Middle frontal gyrus (tissue), 1 donor: ENCODE data around the gene KDELR1.

Experiments
- DNase-seq: peaks from one replicate; pipeline ENCODE4 v3.0.0-alpha.2; 2015; ENCODE audit warnings: low spot score; ENCODE audit errors: extremely low spot score

KDELR1 gene

DNA sequence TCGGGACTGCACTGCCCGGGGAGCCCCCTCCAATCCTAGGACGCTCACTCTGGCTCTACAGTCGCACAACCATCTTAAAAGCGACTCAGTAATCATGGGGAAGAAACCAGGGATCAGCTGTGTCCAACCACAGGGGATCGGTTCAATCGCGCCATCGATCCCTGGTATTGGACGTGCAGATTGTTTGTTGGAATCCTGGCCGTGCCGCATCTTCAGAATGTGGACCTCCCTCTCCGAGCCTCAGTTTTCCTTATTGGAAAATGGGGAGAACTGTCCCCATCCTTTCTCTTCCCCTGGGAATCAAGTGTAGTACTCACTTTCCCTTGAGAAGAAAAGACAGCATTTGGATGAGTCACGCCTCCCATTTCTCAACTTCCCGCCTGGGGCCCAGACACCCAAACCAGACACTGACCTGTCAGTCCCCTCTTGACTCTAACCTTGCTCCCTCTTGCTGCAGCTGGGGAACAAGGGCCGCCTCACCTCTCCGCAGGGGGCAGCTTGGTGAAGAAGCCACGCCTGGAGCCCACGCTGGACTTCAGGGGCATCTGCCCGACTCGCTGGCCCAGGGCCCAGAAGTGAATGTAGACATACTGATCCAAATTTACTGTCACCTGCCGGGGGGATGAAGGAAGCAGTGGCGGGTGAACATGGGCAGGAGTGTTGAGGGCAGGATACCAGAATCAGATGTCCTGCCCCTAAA, 48.4 kb downstream of the KDELR1 start:
- DNase-seq: no peak

- DNase-seq: no peak
Observed at GRCh38 chr19:48342414-48342738, 49.0 kb downstream of the KDELR1 start.

DNA sequence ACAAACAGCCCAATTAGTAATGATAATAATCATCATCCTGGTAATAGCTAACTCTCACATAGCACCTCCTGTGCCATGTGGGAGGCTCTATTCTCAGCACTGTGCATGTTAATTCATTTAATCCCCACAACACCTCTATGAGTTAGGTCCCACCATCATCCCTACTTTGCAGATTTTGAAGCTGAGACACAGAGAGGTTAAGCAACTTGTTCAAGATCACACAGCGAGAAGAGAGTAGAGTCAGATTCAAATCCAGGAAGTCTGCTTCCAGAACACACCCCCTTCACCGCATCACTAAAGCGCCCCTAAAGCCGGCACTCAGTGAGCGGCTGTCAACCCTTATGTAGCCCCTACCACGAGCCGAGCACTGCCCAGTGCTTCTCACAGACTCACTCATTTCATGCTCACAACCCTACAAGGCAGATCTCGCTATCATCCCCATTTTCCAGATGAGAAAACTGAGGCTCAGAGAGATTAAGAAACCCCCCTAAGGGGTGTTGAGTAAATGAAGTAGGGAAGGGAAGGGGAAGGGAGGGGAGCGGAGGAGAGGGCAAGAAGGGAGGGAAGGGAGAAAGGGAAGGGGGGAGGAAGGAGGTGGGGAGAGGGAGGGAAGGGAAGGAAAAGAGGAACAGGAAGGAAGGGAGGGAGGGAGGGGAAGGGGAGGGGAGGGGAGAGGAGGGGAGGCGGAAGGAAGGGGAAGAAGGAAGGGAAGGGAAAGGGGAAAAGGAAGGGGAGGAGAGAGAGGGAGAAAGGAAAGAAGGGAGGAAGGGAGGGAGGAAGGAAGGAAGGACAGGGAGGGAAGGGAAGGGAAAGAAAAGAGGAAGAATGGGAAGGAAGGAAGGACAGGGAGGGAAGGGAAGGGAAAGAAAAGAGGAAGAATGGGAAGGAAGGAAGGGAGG, 49.6 kb downstream of the KDELR1 start:
- DNase-seq: no peak

DNA sequence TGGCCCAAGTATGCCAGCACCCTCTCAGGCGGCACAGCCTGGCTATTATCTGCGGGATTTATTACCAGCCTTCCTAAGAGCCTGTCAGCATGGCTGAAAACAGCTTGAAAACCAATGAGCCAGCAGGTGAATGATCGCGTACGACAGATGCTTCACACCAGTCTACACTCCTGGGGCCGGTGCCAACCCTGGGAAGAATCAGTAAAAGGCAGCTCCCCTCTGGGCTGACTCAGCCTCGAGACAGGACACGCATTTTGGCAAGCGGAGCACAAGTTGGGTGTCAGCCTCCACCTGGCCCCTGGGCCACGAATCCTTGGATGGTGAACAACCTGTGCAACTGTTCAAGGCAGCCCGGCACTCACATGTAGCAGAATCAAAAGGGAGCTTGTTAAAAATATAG, 50.4 kb downstream of the KDELR1 start:
- no peak for DNase-seq

DNA sequence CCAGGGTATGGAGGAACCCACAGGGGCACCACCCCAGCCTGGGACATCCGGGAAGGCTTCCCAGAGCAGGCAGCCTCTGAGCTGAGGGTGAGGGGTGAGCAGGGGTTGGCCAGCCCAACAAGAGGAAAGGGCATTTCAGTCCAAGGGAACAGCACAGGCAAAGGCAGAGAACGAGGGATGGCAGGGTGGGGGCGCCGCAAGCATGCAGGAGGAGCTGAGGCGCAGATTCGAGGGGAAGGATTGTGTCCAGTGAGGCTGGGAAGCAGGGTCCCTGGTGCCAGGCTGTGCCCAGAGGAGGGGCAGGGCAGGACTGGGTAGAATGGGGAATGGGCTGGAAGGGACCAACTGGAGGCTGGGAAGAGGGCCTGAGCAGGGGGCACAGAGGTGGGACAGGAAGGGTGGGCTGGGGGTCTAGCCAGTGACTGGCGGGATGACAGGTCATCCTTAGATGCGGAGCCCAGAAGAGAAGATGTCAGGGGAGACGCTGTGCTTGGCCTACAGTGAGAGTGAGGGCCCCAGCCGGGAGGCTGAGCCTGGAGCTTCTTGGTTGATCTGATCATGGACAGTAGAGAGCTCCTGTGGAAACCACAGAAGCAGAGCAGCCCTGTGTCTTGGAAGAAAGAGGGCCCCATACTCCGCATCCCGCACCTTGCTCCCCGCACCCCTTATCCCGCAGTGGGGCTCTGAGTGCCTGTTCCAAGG, 52.4 kb downstream of the KDELR1 start:
- no peak for DNase-seq

DNA sequence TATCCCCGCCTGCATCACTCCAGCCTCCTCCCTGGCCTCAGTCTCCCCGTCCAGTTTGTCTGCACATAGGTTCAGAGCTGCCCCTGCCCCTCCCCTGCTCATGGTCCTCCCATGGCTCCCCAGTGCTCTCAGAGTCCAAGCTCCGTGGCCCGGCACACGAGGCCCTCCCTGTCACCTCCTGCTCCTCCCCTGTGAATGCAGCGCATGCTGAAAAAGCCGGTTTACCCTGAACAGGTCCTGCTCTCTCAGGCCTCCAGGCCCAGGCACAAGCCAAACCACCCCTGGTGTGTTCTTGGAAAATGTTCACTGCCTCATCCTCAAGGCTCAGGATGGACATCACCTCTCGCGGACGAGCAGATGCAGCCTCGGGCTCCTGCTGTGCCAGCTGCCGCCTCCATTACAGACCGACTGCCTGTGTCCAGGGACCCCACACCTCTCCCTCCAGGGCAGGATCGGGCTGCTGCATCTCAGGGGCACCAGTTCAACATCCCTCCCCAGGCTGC, 53.0 kb downstream of the KDELR1 start:
- DNase-seq: no peak

DNA sequence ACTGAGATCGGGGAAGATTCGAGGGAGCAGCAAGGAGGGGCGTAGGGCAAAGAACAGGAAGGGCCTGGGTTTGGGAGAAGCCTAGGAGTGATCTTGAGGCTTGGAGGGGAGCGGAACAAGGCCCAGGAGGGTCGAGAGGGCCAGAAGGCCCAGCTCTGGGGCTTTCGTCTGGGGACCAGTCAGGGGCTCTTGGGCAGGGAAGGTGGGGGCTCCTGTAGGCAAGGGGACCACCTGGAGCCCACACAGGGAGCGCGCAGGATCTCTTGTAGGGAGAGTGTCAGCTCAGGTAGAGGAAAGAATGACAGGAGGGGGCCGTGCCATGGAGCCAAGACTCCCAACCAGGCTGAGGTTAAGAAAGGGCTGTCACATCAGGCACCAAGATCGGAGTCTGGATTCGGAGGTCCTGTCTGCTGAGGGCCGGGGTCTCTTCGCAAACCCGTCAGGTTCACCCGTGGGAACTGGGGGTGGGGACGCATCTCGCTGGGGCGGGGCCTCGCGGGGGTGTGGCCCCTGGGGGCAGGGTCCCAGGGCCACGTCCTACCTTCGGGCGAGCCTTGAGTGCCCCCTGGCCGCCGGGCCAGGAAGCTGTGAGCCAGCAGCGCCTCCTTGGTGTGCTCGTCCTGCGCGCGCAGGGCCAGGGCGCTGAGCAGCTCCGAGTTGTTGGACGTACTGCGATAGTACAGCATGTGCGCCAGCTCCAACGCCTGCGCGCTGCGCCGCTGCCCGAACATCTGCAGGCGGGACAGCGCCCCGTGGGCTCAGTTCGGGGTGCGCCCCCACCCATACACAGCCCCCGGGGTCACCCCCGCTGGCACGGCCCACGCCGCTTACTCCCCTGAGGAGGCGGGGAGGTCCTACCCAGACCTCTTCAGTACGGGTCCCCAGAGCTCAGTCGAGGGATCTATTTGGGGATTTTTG, 57.6 kb downstream of the KDELR1 start:
- DNase-seq: peak; percentile 58

GRCh38 chr19:48332662-48333466, 58.5 kb downstream of the KDELR1 start:
- DNase-seq: peak; percentile 90
